ENCODE data around the gene DNAH10. TPM values are rescaled to one million over a fixed set of nuclear protein-coding genes. Genes with fewer than 3 reads are reported as not detected.

Gene DNAH10
- total RNA-seq, 1 donor from 2014 or later = 0.54 TPM

- no peaks in the 10 kb centered on the region for H3K79me2 ChIP-seq (ENCODE audit: insufficient read depth, low read length)
- no peak overlapping the region for H3K4me3 ChIP-seq (ENCODE audit: insufficient read depth, low read depth, low read length)
- H3K36me3 Mint-ChIP-seq (ENCODE audit: low read depth, unreplicated experiment) = no peaks in the 10 kb centered on the region
- H3K9me3 Mint-ChIP-seq (ENCODE audit: unreplicated experiment) = peaks cover 6% of the 10 kb centered on the region
- H3K27ac Mint-ChIP-seq (ENCODE audit: unreplicated experiment) = no peak overlapping the region
- H2AFZ ChIP-seq (ENCODE audit: low read depth, low read length) = no peak overlapping the region
- peaks cover 12% of the 10 kb centered on the region for H3K4me1 ChIP-seq (ENCODE audit: insufficient read depth, low read length)
- H3K27me3 ChIP-seq (ENCODE audit: insufficient read depth, low read length) = no peaks in the 10 kb centered on the region
- peaks cover 4% of the 10 kb centered on the region for H3K9me3 ChIP-seq (ENCODE audit: insufficient read depth, low read depth, low read length)
- H3K27ac ChIP-seq (ENCODE audit: low read depth, low read length) = no peak overlapping the region
- FAIRE-seq (no peak), DNase-seq (ENCODE audit: low read depth) (no peak)
- H3K27me3 Mint-ChIP-seq (ENCODE audit: low read depth, unreplicated experiment) = peaks cover 10% of the 10 kb centered on the region
- TF ChIP-seq EZH2 (IDR thresholded peaks at IDR 0.05; ENCODE audit: insufficient read depth, low read length) (no peak), CTCF (IDR thresholded peaks at IDR 0.05; ENCODE audit: insufficient read depth, low read depth, low read length) (no peak)
- H3K4me2 ChIP-seq (ENCODE audit: low read length) = no peak overlapping the region
- H4K20me1 ChIP-seq (ENCODE audit: insufficient read depth, low read length) = no peaks in the 10 kb centered on the region
- no peak overlapping the region for H3K9ac ChIP-seq (ENCODE audit: low read length)
- no peaks in the 10 kb centered on the region for H3K36me3 ChIP-seq (ENCODE audit: insufficient read depth, low read length)
- H3K4me1 Mint-ChIP-seq (ENCODE audit: low read depth, unreplicated experiment) = peaks cover 7% of the 10 kb centered on the region
- no peak overlapping the region for H3K4me3 Mint-ChIP-seq (ENCODE audit: unreplicated experiment)
These were observed 137.3 kb downstream of the DNAH10 start for GRCh38 chr12:123899368-123899767.

GRCh38 chr12:123900871-123901376, 138.8 kb downstream of the DNAH10 start:
- Histone ChIP-seq H3K79me2 (ENCODE audit: insufficient read depth, low read length) (no peaks in the 10 kb centered on the region), H3K36me3 (ENCODE audit: insufficient read depth, low read length) (no peaks in the 10 kb centered on the region), H3K27me3 (ENCODE audit: insufficient read depth, low read length) (no peaks in the 10 kb centered on the region), H3K4me2 (ENCODE audit: low read length) (peak overlapping the region; percentile 31), H3K9ac (ENCODE audit: low read length) (no peak overlapping the region), H3K4me3 (ENCODE audit: insufficient read depth, low read depth, low read length) (no peak overlapping the region), H2AFZ (ENCODE audit: low read depth, low read length) (no peak overlapping the region), H4K20me1 (ENCODE audit: insufficient read depth, low read length) (no peaks in the 10 kb centered on the region), H3K9me3 (ENCODE audit: insufficient read depth, low read depth, low read length) (peaks cover 4% of the 10 kb centered on the region), H3K27ac (ENCODE audit: low read depth, low read length) (no peak overlapping the region), H3K4me1 (ENCODE audit: insufficient read depth, low read length) (peaks cover 12% of the 10 kb centered on the region)
- H3K4me1 Mint-ChIP-seq (ENCODE audit: low read depth, unreplicated experiment) = peaks cover 9% of the 10 kb centered on the region
- peaks cover 6% of the 10 kb centered on the region for H3K9me3 Mint-ChIP-seq (ENCODE audit: unreplicated experiment)
- no peaks in the 10 kb centered on the region for H3K36me3 Mint-ChIP-seq (ENCODE audit: low read depth, unreplicated experiment)
- TF ChIP-seq CTCF (IDR thresholded peaks at IDR 0.05; ENCODE audit: insufficient read depth, low read depth, low read length) (no peak), EZH2 (IDR thresholded peaks at IDR 0.05; ENCODE audit: insufficient read depth, low read length) (no peak)
- no peak for FAIRE-seq
- H3K4me3 Mint-ChIP-seq (ENCODE audit: unreplicated experiment) = peak overlapping the region; percentile 51
- no peak overlapping the region for H3K27ac Mint-ChIP-seq (ENCODE audit: unreplicated experiment)
- DNase-seq (ENCODE audit: low read depth) = peak; percentile 38
- peaks cover 10% of the 10 kb centered on the region for H3K27me3 Mint-ChIP-seq (ENCODE audit: low read depth, unreplicated experiment)

DNA sequence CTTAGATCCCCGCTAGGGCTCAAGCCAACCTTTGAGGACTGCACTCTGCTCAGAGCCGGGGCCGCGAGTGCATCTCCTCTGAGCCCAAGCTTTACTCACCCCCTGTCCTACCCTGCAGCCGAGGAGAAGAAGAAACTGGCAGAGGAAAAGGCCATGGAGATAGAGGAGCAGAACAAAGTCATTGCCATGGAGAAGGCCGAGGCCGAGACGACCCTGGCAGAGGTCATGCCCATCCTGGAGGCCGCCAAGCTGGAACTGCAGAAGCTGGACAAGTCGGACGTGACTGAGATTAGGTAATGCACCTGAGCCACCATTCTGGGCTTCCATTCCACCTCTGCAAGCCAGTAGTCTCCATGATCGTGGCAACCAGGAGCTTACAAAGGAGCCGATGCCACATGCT, 140.7 kb downstream of the DNAH10 start:
- H4K20me1 ChIP-seq (ENCODE audit: insufficient read depth, low read length) = no peaks in the 10 kb centered on the region
- H3K9me3 ChIP-seq (ENCODE audit: insufficient read depth, low read depth, low read length) = peaks cover 4% of the 10 kb centered on the region
- no peaks in the 10 kb centered on the region for H3K36me3 ChIP-seq (ENCODE audit: insufficient read depth, low read length)
- Mint-ChIP-seq H3K36me3 (ENCODE audit: low read depth, unreplicated experiment) (no peaks in the 10 kb centered on the region), H3K9me3 (ENCODE audit: unreplicated experiment) (peaks cover 6% of the 10 kb centered on the region), H3K4me1 (ENCODE audit: low read depth, unreplicated experiment) (peaks cover 12% of the 10 kb centered on the region), H3K27me3 (ENCODE audit: low read depth, unreplicated experiment) (peaks cover 10% of the 10 kb centered on the region), H3K27ac (ENCODE audit: unreplicated experiment) (no peak overlapping the region), H3K4me3 (ENCODE audit: unreplicated experiment) (no peak overlapping the region)
- H3K4me3 ChIP-seq (ENCODE audit: insufficient read depth, low read depth, low read length) = no peak overlapping the region
- no peak for DNase-seq (ENCODE audit: low read depth)
- peaks cover 4% of the 10 kb centered on the region for H3K4me1 ChIP-seq (ENCODE audit: insufficient read depth, low read length)
- no peak overlapping the region for H3K27ac ChIP-seq (ENCODE audit: low read depth, low read length)
- TF ChIP-seq CTCF (IDR thresholded peaks at IDR 0.05; ENCODE audit: insufficient read depth, low read depth, low read length) (no peak), EZH2 (IDR thresholded peaks at IDR 0.05; ENCODE audit: insufficient read depth, low read length) (no peak)
- H3K9ac ChIP-seq (ENCODE audit: low read length) = no peak overlapping the region
- no peaks in the 10 kb centered on the region for H3K27me3 ChIP-seq (ENCODE audit: insufficient read depth, low read length)
- no peak overlapping the region for H3K4me2 ChIP-seq (ENCODE audit: low read length)
- no peaks in the 10 kb centered on the region for H3K79me2 ChIP-seq (ENCODE audit: insufficient read depth, low read length)
- H2AFZ ChIP-seq (ENCODE audit: low read depth, low read length) = no peak overlapping the region
- no peak for FAIRE-seq

Data from astrocyte (in vitro differentiated cells and primary cell).